GM18907 (cell line): Measurements from ENCODE around the gene DHRS3.

Experiments used
- ATAC-seq: cut with Tn5 transposase; IDR thresholded peaks from one replicate; pipeline ENCODE4 v1.9.1; 2021; ENCODE audit warnings: mild to moderate bottlenecking, moderate library complexity; ENCODE audit not compliant: unreplicated experiment

The DHRS3 gene

DNA sequence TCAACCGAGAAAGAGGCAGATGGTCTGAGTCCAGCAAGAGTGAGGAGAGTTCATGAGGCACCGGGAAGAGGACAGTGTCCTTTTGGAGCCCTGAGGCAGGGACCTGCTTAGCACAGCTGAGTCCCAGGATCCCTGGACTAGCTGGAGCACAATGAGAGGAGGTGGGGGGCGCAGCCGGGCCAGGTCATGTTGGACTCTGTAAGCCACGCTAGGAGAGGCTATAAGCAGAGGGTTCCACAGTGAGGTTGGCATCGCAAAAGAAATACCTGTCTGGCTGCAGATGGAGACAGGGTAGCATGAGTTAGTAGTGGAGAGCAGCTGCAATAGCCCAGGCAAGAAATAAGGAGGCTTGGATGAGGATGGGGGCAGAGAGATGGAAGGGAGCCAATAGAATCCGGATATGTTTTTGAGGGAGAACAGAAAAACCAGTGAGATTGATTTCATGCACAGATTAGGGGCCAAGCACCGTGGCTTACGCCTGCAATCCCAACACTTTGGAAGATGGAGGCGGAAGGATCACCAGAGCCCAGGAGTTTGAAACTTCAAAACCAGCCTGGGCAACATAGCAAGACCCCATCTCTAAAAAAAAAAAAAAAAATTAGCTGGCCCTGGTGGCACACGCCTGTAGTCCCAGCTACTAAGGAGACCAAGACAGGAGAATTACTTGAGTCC is 98.2 kb downstream of the DHRS3 start:
- ATAC-seq, result no peak

DNA sequence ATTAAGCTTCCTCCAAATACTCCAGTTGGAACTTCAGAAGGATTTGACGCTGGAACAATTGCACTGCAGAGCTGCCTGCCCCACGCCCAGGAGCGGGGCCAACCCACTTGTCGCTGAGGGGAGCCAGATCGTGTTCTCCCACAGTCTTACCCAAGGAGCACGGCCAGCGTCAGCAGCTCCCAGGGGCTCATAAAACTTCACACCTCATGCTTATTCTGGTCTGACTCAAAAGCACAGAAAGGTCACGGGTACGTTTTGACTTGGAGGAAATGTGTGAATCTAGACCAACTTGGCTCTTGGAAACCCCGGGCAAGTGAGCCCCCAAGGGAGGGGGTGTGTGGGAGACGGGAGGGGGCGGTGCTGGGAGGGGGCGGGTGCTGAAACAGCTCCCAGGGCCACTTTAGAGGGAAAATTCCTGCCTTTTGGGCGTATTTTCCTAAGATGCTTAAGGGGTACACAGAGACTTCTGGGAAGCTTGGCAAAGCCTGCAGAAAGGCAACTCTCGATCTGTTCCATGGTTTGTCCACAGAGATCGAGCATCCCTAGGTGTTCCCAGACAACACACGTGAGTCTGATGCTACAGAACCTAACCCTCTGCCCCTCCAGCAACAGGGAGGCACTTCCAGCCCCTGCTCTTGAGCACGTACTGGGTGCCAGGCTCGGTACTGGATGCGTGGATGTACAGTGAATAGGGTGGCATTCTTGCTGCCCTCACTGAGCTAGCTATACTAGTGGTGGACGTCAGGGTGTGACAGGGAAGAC is 98.9 kb downstream of the DHRS3 start:
- no peak for ATAC-seq
